Measurements from ENCODE around the gene SYTL1.

SYTL1 gene

DNA sequence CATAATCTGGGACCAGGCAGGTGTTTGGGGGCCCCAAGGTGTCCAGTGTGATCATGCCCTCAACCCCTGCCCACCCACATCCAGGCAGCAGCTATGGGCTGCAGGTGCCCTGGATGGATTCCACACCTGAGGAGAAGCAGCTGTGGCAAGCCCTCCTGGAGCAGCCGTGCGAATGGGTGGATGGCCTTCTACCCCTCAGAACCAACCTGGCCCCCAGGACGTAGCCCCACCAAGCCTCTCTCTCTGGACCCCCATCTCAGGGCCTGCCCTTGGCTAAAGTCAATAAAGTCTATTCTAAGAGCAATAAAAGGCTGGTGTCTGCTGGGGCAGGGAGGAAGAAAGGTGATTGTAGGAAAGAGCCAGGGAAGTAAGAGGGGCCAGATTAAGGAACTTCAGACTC, 11.8 kb downstream of the SYTL1 start:
- TF ChIP-seq, protein P1, sequence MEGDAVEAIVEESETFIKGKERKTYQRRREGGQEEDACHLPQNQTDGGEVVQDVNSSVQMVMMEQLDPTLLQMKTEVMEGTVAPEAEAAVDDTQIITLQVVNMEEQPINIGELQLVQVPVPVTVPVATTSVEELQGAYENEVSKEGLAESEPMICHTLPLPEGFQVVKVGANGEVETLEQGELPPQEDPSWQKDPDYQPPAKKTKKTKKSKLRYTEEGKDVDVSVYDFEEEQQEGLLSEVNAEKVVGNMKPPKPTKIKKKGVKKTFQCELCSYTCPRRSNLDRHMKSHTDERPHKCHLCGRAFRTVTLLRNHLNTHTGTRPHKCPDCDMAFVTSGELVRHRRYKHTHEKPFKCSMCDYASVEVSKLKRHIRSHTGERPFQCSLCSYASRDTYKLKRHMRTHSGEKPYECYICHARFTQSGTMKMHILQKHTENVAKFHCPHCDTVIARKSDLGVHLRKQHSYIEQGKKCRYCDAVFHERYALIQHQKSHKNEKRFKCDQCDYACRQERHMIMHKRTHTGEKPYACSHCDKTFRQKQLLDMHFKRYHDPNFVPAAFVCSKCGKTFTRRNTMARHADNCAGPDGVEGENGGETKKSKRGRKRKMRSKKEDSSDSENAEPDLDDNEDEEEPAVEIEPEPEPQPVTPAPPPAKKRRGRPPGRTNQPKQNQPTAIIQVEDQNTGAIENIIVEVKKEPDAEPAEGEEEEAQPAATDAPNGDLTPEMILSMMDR (IDR thresholded peaks at IDR 0.05; ENCODE audit: borderline replicate concordance, insufficient read depth, low read depth, low read length), result no peak
- no peak overlapping the region for H3K4me3 ChIP-seq (ENCODE audit: low read depth, low read length)

DNA sequence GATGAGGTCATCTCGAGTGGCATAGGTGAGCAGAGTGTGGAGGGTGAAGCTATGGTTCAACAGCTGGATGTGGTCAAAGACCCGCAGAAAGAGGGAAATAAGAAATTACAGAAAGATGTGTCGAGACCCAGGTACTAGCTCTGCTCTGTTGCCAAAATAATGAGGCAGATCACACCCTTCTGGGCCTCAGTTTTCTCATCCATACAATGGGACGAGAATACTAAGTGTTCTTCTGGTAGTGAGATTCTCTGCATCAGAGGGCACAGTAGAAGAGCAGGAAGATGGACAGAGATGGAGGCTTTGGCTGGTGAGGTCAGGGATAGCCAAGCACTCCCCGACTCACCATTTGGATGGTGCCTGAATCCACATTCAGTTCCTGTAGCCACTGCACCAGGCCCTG, 13.9 kb downstream of the SYTL1 start:
- H3K4me3 ChIP-seq (ENCODE audit: low read depth, low read length), result no peak overlapping the region
- TF ChIP-seq, protein P1 (IDR thresholded peaks at IDR 0.05; ENCODE audit: borderline replicate concordance, insufficient read depth, low read depth, low read length), result no peak

GRCh38 chr1:27356277-27356618, 14.4 kb downstream of the SYTL1 start:
- TF ChIP-seq, protein P1 (IDR thresholded peaks at IDR 0.05; ENCODE audit: borderline replicate concordance, insufficient read depth, low read depth, low read length), result no peak
- no peak overlapping the region for H3K4me3 ChIP-seq (ENCODE audit: low read depth, low read length)

DNA sequence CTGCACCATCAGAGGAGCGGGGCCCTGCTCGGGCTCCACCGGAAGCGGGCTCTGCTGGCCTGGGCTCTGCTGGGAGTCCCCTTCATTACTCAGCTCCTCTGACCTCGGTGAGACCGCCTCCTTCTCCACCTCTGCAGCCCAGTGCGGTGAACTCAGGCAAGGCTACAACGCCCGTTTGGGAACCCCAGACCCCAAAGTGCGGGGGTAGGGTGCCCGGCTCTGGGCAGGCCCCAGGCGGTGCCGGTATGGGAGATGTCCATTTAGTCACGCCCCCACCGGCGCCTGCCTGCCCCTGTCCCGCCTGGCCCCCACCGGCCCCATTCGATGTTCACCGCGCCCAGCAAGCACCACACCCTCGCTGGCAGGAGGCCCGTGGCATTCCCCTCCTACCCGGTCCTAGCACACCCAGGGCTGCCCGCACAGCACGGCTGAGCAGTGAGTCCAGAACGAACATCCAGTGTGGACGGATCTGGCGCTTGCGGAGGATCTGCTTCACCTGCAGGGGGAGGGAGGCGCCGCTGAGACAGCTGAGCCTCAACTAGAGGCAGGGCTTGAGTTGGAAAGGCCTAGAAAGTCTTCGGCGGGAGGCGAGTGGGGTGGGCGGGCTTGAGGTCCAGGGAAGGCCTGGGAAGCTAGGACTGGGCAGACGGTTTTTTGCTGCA, 14.9 kb downstream of the SYTL1 start:
- no peak overlapping the region for H3K4me3 ChIP-seq (ENCODE audit: low read depth, low read length)
- TF ChIP-seq, protein P1 (IDR thresholded peaks at IDR 0.05; ENCODE audit: borderline replicate concordance, insufficient read depth, low read depth, low read length), result no peak

- TF ChIP-seq, protein P1 (IDR thresholded peaks at IDR 0.05; ENCODE audit: borderline replicate concordance, insufficient read depth, low read depth, low read length), result peak; percentile 97
- H3K4me3 ChIP-seq (ENCODE audit: low read depth, low read length), result peak overlapping the region; percentile 37
These were observed 15.6 kb downstream of the SYTL1 start for GRCh38 chr1:27357281-27358037.

DNA sequence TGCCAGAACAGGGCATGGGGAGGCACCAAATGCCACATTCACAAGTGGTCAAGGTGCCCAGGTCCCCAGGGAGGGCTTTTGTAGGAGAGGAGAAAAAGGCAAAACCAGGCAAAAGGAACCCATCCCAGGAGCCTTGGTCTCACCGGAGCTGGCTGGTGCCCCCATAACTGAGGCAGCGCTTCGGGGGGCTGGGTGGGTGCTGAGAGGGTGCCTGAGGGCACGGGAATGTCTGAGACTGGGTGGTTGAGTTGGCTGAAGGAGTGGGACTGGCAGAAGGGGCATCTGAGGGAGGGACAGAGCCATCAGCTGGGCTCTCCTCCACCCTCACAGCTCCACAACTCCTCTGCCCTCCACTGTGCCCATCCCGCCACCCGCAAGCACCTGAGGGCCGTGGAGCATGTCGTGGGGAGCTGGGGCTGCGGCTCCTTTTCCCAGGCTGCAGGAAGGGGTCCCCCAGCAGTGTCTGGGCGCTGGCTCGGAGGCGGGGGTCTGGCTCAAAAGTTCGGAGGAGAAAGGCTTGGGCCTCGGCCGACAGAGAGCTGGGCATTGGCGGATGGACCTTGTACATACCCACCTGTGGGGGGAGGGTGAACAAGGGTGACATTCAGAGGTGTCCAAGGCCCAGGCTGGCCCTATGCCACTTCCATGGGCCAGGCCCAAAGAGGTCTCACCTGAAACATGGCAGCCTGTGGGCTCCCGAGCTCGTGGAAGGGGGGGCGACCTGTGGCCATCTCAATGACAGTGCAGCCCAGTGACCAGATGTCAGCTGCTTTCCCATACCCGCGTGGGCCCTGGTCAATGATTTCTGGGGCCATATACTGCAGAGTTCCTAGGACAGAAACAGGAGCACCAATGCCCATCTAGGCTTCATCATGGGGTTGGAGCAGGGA, 16.5 kb downstream of the SYTL1 start:
- TF ChIP-seq, protein P1 (IDR thresholded peaks at IDR 0.05; ENCODE audit: borderline replicate concordance, insufficient read depth, low read depth, low read length), result no peak
- no peak overlapping the region for H3K4me3 ChIP-seq (ENCODE audit: low read depth, low read length)
